Islet precursor cell (in vitro differentiated cells): ENCODE data around the gene ACSF3.

Experiments used
- DNase-seq: peaks from one replicate; pipeline ENCODE4 v3.0.0-alpha.2; 2018

Gene ACSF3

GRCh38 chr16:89093602-89094251 lies at the start of gene ACSF3:
TSS of gene ACSF3 (plus strand) at chr16:89093852. CDS start at chr16:89100682, 6,830 bp downstream.
- no peak for DNase-seq

- no peak for DNase-seq
These were observed 49.1 kb upstream of the ACSF3 start for GRCh38 chr16:89044418-89045180.

- DNase-seq, result no peak
These were observed 48.4 kb upstream of the ACSF3 start for GRCh38 chr16:89045181-89045815.

- no peak for DNase-seq
These were observed 47.8 kb upstream of the ACSF3 start for GRCh38 chr16:89045881-89046280.

- no peak for DNase-seq
These were observed 47.2 kb upstream of the ACSF3 start for GRCh38 chr16:89046491-89046890.

GRCh38 chr16:89047331-89048089 lies 46.1 kb upstream of the ACSF3 start:
- DNase-seq, result no peak

GRCh38 chr16:89048090-89048725 lies 45.4 kb upstream of the ACSF3 start:
- no peak for DNase-seq

- DNase-seq, result no peak
These were observed 44.7 kb upstream of the ACSF3 start for GRCh38 chr16:89048871-89049422.

- DNase-seq, result no peak
These were observed 44.1 kb upstream of the ACSF3 start for GRCh38 chr16:89049484-89050118.

- no peak for DNase-seq
These were observed 43.4 kb upstream of the ACSF3 start for GRCh38 chr16:89050119-89050867.

GRCh38 chr16:89050868-89051311 lies 42.8 kb upstream of the ACSF3 start:
- DNase-seq, result no peak

- no peak for DNase-seq
These were observed 42.0 kb upstream of the ACSF3 start for GRCh38 chr16:89051521-89052166.

- no peak for DNase-seq
These were observed 41.3 kb upstream of the ACSF3 start for GRCh38 chr16:89052191-89052889.

GRCh38 chr16:89052890-89053724 lies 40.5 kb upstream of the ACSF3 start:
- no peak for DNase-seq

- no peak for DNase-seq
These were observed 40.0 kb upstream of the ACSF3 start for GRCh38 chr16:89053725-89054029.

GRCh38 chr16:89054261-89054661 lies 39.4 kb upstream of the ACSF3 start:
- no peak for DNase-seq

- no peak for DNase-seq
These were observed 38.9 kb upstream of the ACSF3 start for GRCh38 chr16:89054714-89055113.

- DNase-seq, result no peak
These were observed 38.3 kb upstream of the ACSF3 start for GRCh38 chr16:89055313-89055712.

- DNase-seq, result no peak
These were observed 37.6 kb upstream of the ACSF3 start for GRCh38 chr16:89055894-89056555.
